Upper lobe of left lung (tissue), 4 donors: ENCODE measurements around the gene PGLYRP1.

Experiments used
- CTCF ChIP-seq, 6 experiments: fragments of 450-650 bp in 4 of 6; fragments of 200-600 bp in 2 of 6; sonication (generic) in 2 of 6; IDR thresholded peaks; one replicate each; pipeline ENCODE4 v1.5.1; 2016 to 2019; ENCODE audit warnings: antibody characterized with exemption in 6 of 6
- EP300 ChIP-seq, 4 donors: sonication (generic); formaldehyde crosslinking; IDR thresholded peaks; one replicate each; pipeline ENCODE4 v1.5.1; 2017; ENCODE audit warnings: antibody characterized with exemption in 4 of 4, control low read depth in 2 of 4
- POLR2A ChIP-seq, 4 donors: fragments of 450-650 bp; IDR thresholded peaks; one replicate each; pipeline ENCODE4 v1.5.1; 2016 to 2017; ENCODE audit warnings: antibody characterized with exemption in 4 of 4, mild to moderate bottlenecking in 2 of 4
- POLR2AphosphoS5 ChIP-seq, 2 donors: sonication (generic); formaldehyde crosslinking; IDR thresholded peaks; one replicate each; pipeline ENCODE4 v1.5.1; 2017; ENCODE audit warnings: antibody characterized with exemption in 2 of 2

DNA sequence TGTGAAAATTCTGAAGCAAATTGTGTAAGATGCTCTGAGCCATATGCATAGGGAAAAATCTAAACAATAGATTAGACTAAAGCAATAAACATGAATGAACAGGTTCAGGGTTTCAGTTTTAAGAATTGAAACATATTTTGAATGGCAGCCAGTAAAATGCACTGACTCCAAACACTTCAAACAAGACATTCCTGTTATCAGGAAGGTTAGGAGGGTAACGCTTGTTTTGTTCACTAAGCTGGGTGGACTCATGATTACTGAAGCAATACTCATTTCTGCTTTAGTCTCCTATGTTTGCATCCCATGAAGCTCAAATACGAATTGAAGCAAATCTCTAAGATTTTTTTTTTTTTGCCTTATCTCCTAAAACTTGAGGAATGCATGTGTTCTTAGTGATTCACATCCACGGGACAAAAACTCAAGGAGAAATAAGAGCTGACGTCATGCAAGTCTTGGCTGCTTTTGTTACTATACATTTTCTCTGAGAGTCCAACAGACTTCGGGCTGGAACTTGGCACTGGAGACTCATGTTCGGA lies 47.0 kb upstream of the PGLYRP1 start:
- TF ChIP-seq EP300 (IDR thresholded peaks at IDR 0.05) (no peak), CTCF (IDR thresholded peaks at IDR 0.05) (no peak), POLR2AphosphoS5 (IDR thresholded peaks at IDR 0.05) (no peak), POLR2A (IDR thresholded peaks at IDR 0.05) (no peak)
